Neural progenitor cell (in vitro differentiated cells): ENCODE data around the gene TSC22D3.

Experiments used
- EZH2 ChIP-seq: fragments of 200-600 bp; sonication (generic); IDR thresholded peaks from 2 replicates; pipeline ENCODE4 v1.6.1; 2017; ENCODE audit warnings: antibody characterized with exemption, mild to moderate bottlenecking, moderate library complexity
- TF ChIP-seq, protein P1 (sequence below): fragments of 200-600 bp; sonication (generic); IDR thresholded peaks from 2 replicates; pipeline ENCODE4 v1.5.1; 2017; ENCODE audit warnings: antibody characterized with exemption, mild to moderate bottlenecking

DNA sequence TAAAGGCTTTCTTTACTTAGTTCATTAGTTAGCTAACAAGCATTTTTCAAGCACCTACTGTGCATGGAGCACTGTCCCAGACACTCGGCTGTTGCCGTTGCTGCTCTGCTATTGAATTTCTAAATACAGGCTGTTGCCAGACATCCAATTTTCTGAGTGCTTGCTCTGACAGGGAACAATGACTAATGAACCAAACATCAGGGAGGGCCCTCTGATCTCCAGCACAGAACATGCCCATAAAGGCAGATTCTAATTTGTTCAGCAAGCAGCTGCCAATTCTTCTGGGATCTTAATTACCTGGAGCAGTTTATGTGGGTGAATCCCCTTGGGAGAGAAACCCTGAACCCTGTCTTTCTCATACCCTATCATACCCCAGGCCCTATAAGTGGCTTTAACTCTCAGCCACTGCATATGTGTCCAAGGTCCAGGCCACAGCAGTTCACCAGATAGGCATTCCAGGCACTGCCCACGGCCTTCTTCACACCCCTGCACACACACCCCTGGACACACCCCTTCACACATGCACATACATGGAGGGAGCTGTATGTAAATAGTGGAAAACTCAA is 27.9 kb downstream of the TSC22D3 start:
- TF ChIP-seq, protein P1, sequence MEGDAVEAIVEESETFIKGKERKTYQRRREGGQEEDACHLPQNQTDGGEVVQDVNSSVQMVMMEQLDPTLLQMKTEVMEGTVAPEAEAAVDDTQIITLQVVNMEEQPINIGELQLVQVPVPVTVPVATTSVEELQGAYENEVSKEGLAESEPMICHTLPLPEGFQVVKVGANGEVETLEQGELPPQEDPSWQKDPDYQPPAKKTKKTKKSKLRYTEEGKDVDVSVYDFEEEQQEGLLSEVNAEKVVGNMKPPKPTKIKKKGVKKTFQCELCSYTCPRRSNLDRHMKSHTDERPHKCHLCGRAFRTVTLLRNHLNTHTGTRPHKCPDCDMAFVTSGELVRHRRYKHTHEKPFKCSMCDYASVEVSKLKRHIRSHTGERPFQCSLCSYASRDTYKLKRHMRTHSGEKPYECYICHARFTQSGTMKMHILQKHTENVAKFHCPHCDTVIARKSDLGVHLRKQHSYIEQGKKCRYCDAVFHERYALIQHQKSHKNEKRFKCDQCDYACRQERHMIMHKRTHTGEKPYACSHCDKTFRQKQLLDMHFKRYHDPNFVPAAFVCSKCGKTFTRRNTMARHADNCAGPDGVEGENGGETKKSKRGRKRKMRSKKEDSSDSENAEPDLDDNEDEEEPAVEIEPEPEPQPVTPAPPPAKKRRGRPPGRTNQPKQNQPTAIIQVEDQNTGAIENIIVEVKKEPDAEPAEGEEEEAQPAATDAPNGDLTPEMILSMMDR, result no peak
- no peak for TF ChIP-seq EZH2
